Sigmoid colon (tissue), 7 donors: ENCODE results near the gene CDK14. TPM values are rescaled to one million over a fixed set of nuclear protein-coding genes. Genes with fewer than 3 reads are reported as not detected.

ENCODE experiments used
- DNase-seq: peaks from one replicate; pipeline ENCODE4 v3.0.0-alpha.2; 2019
- H3K27ac ChIP-seq, 4 donors: fragments of 200-600 bp; sonication (generic); one replicate each; pipeline ENCODE4 v1.5.1; 2016 to 2019; ENCODE audit warnings: mild to moderate bottlenecking in 1 of 4
- H3K27me3 ChIP-seq, 3 donors: fragments of 200-600 bp; sonication (generic); one replicate each; pipeline ENCODE4 v1.5.1; 2019; ENCODE audit warnings: mild to moderate bottlenecking in 1 of 3
- H3K36me3 ChIP-seq, 4 donors: fragments of 200-600 bp; sonication (generic); one replicate each; pipeline ENCODE4 v1.5.1; 2016 to 2019
- H3K4me1 ChIP-seq, 4 donors: fragments of 200-600 bp; sonication (generic); one replicate each; pipeline ENCODE4 v1.5.1; 2017 to 2019
- H3K4me3 ChIP-seq, 4 donors: fragments of 200-600 bp; sonication (generic); one replicate each; pipeline ENCODE4 v1.5.1; 2017 to 2019; ENCODE audit warnings: mild to moderate bottlenecking in 2 of 4, moderate library complexity in 1 of 4
- H3K9me3 ChIP-seq, 4 donors: fragments of 200-600 bp in 3 of 4; sonication (generic) in 3 of 4; one replicate each; pipeline versions ENCODE4 v1.5.1 to v1.6.1; 2013 to 2019
- EP300 ChIP-seq, 4 donors: sonication (generic); formaldehyde crosslinking; IDR thresholded peaks; one replicate each; pipeline ENCODE4 v1.6.1; 2017; ENCODE audit warnings: antibody characterized with exemption in 4 of 4
- POLR2A ChIP-seq, 2 donors: fragments of 450-650 bp; IDR thresholded peaks; one replicate each; pipeline ENCODE4 v1.6.1; 2016; ENCODE audit warnings: antibody characterized with exemption in 2 of 2, mild to moderate bottlenecking in 2 of 2, moderate library complexity in 2 of 2
- POLR2AphosphoS5 ChIP-seq, 4 donors: sonication (generic); formaldehyde crosslinking; IDR thresholded peaks; one replicate each; pipeline ENCODE4 v1.6.1; 2017; ENCODE audit warnings: antibody characterized with exemption in 4 of 4
- WGBS, 2 donors: extraction: QIAGEN DNeasy Blood & Tissue Kit; methylation state at CpG; one replicate each; pipeline ENCODE4 v1.1.7; 2013; 5-methylcytosine and 5-hydroxymethylcytosine counted together
- intact Hi-C: fragments of 100-400 bp; cut with DNase I; formaldehyde crosslinking; loops from one replicate; pipeline ENCODE4 v1.15.1; 2023
- polyA plus RNA-seq, 3 donors: library from polyadenylated mRNA; stranded (reverse); fragments of 200-250 nt; gene quantifications; one replicate each; pipeline ENCODE4 v1.2.3, GENCODE V29; 2013
- total RNA-seq, 4 donors: library from RNA; depleted of rRNA; stranded (reverse); fragments of >200 nt; gene quantifications; one replicate each; pipeline ENCODE4 v1.1.0, GENCODE V29; 2016
- TF ChIP-seq, protein P1 (sequence below), 4 experiments: fragments of 450-650 bp in 3 of 4; fragments of 200-600 bp in 1 of 4; IDR thresholded peaks; one replicate each; pipeline ENCODE4 v1.5.1; 2016 to 2019; ENCODE audit warnings: antibody characterized with exemption in 4 of 4, mild to moderate bottlenecking in 3 of 4, moderate library complexity in 2 of 4
- donor health status: healthy with polysubstance abuse.
- donor health status: Bipolar disorder and iron deficiency.
- donor health status: healthy.

CDK14 gene
- total RNA-seq = 10 to 100 TPM; 11.1 to 19.3 (median 16.4) TPM
- polyA plus RNA-seq = 1 to 10 TPM in 2 of 3 donors, under 1 TPM in 1; 0.92 to 4.0 (median 2.4) TPM

DNA sequence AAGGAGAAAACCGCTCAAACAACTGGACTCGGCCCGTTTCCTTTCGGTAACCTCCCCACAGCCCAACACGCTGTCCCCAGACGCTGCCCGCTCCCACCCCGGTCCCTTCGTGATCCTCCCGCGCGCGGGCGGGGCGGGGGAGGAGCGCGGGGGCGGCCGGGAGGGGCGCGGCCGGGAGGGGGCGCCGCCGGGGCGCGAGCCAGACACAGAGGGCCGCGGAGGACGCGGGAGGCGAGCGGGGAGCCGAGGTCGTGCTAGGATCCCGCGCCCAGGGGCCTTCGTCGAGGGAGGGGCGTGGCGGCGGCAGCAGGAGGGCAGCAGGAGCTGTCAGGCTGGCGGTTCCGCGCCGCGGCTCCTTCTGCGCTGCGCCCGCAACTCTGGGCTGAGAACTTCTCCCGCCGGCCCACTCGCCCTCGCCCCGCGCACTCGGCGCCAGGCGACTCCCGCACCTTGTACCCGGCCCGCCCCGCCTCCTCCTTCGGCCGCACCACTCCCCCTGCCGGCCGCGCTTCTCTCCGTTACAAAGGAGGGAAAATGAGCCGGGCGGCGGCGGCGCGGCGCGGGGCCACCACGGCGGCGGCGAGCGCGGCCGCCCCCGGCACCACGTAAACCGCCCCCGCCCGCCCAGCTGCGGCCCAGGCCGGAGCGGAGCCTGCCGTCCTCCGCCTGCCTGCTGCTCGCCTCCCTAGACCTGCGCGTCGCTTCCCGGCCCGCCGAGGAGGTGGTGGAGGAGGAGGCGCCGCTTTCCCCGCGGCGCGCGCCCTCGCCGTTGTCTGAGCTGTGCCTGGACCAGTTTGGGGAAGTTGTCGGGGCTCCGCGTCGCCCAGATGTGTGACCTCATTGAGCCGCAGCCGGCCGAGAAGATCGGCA, at the start of gene CDK14:
Gene CDK14, plus strand, starts transcription at position 521 of the 870 bp plus-strand sequence. Its CDS starts 307 bp downstream, at position 828.
- intact Hi-C loops = loop anchor here (10.0 kb wide), 2 partner anchors 141 to 439 kb away; no protein-coding TSS in a partner anchor
- Histone ChIP-seq H3K4me3 (peak within 1 kb of the TSS; percentile 60 to 84 (median 70)), H3K4me1 (peaks cover 0 to 24% (median 7%) of the 10 kb centered on the region in 4 donors), H3K9me3 (no peaks in the 10 kb centered on the region), H3K36me3 (no peaks in the 10 kb centered on the region), H3K27me3 (no peaks in the 10 kb centered on the region), H3K27ac (peak within 1 kb of the TSS; percentile 79 to 86 (median 85))
- TF ChIP-seq, protein P1, sequence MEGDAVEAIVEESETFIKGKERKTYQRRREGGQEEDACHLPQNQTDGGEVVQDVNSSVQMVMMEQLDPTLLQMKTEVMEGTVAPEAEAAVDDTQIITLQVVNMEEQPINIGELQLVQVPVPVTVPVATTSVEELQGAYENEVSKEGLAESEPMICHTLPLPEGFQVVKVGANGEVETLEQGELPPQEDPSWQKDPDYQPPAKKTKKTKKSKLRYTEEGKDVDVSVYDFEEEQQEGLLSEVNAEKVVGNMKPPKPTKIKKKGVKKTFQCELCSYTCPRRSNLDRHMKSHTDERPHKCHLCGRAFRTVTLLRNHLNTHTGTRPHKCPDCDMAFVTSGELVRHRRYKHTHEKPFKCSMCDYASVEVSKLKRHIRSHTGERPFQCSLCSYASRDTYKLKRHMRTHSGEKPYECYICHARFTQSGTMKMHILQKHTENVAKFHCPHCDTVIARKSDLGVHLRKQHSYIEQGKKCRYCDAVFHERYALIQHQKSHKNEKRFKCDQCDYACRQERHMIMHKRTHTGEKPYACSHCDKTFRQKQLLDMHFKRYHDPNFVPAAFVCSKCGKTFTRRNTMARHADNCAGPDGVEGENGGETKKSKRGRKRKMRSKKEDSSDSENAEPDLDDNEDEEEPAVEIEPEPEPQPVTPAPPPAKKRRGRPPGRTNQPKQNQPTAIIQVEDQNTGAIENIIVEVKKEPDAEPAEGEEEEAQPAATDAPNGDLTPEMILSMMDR (IDR thresholded peaks at IDR 0.05) = peak in 2 of 4 experiments; percentile 6 to 35
- TF ChIP-seq POLR2A (IDR thresholded peaks at IDR 0.05) (no peak), POLR2AphosphoS5 (IDR thresholded peaks at IDR 0.05) (peak in 1 of 4 donors; percentile 23), EP300 (IDR thresholded peaks at IDR 0.05) (no peak)
- WGBS, 2 donors = 1% methylated on average over 118 of the region's 118 CpGs
- peak; percentile 90 for DNase-seq

DNA sequence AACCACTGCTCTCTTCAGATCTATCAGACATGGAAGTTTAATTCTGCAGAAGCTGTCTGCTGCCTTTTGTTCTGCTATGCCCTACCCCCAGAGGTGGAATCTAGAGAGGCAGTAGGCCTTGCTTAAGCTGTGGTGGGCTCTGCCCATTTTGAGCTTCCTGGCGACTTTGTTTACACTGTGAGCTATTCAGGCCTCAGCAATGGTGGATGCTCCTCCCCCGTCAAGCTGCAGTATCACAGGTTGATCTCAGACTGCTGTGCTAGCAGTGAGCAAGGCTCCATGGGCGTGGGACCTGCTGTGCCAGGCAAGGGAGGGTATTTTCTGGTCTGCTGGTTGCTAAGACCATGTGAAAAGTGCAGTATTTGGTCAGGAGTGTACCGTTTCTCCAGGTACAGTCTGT, 45.1 kb upstream of the CDK14 start:
- WGBS, 2 donors = 59 to 76% methylated on average over 4 of the region's 4 CpGs
- TF ChIP-seq POLR2A (IDR thresholded peaks at IDR 0.05) (no peak), EP300 (IDR thresholded peaks at IDR 0.05) (no peak), POLR2AphosphoS5 (IDR thresholded peaks at IDR 0.05) (no peak)
- TF ChIP-seq, protein P1 (IDR thresholded peaks at IDR 0.05) = no peak

DNA sequence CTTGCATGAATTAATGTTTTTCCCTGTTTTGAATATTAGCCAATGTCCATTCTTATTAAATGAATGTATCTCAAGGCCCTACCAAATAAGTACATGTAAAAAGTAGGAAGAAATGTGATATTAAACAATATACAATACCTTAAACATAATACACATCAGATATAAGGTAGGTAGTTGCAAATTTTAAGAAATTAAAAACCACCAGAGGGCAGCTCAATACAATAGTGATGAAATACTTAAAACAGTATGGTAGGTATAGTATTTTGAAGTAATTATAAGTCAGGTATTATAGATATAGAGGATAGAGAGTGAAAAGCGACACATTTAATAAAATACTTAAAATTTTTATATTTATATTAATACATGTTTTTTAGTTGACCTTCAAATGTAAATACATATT, 43.6 kb upstream of the CDK14 start:
- TF ChIP-seq, protein P1 (IDR thresholded peaks at IDR 0.05) = peak in 2 of 4 experiments; percentile 5 to 18
- no peak for TF ChIP-seq POLR2A (IDR thresholded peaks at IDR 0.05)
- Histone ChIP-seq H3K4me1 (no peaks in the 10 kb centered on the region), H3K4me3 (no peak overlapping the region), H3K9me3 (no peaks in the 10 kb centered on the region), H3K27me3 (no peaks in the 10 kb centered on the region), H3K36me3 (no peaks in the 10 kb centered on the region), H3K27ac (no peak overlapping the region)
- intact Hi-C loops = no loop called here
- no peak for DNase-seq
- WGBS, 2 donors = 92 to 94% methylated on average over 1 of the region's 1 CpG

More for the DNA sequence above, 45.1 kb upstream of the CDK14 start:
- Histone ChIP-seq H3K27me3 (no peaks in the 10 kb centered on the region), H3K9me3 (no peaks in the 10 kb centered on the region), H3K4me1 (no peaks in the 10 kb centered on the region), H3K36me3 (no peaks in the 10 kb centered on the region), H3K27ac (no peak overlapping the region), H3K4me3 (no peak overlapping the region)
- no peak for DNase-seq
- intact Hi-C loops = no loop called here

DNA sequence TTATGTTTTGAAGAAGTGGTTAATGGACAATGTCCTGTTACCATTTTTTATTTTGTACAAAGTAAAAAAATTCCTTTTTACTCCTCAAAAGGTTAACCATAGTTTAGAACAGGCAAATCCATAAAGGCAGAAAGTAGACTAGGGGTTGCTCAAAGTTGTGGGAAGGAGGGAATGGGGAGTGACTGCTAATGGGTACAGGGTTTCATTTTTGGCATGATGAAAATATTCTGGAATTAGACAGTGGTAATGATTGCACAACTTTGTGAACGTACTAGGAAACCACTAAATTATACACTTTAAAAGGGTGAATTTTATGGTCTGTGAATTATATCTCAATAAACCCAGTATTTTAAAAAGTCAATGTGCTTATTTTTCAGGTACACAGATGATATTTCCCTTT, 35.4 kb upstream of the CDK14 start:
- TF ChIP-seq, protein P1 (IDR thresholded peaks at IDR 0.05) = no peak
- TF ChIP-seq POLR2AphosphoS5 (IDR thresholded peaks at IDR 0.05) = no peak
- TF ChIP-seq EP300 (IDR thresholded peaks at IDR 0.05) = no peak
- no peak for TF ChIP-seq POLR2A (IDR thresholded peaks at IDR 0.05)
- no peak overlapping the region for H3K4me3 ChIP-seq
- H3K27me3 ChIP-seq = no peaks in the 10 kb centered on the region
- no peaks in the 10 kb centered on the region for H3K36me3 ChIP-seq
- no peak for DNase-seq
- peaks cover 0 to 10% (median 5%) of the 10 kb centered on the region in 4 donors for H3K4me1 ChIP-seq
- no peak overlapping the region for H3K27ac ChIP-seq
- no peaks in the 10 kb centered on the region for H3K9me3 ChIP-seq
- intact Hi-C loops = no loop called here
- WGBS, 2 donors = 16 to 33% methylated on average over 1 of the region's 1 CpG
